Measurements from ENCODE around the gene PAAF1. TPM values are rescaled to one million over a fixed set of nuclear protein-coding genes. Genes with fewer than 3 reads are reported as not detected.
A peak's percentile ranks its signal among the peaks of the same experiment; 100 is the strongest.

PAAF1 gene
- total RNA-seq = 14.8 and 16.7 TPM in 2 replicates

GRCh38 chr11:73876424-73877310 is at the start of gene PAAF1, which contains the start of gene COA4:
PAAF1 (plus strand) TSS chr11:73876999; CDS start chr11:73877022, 23 bp downstream.
COA4 (minus strand) TSS chr11:73876846; CDS start chr11:73873378, 3,468 bp downstream.
- DNase-seq (ENCODE audit: extremely low read depth, low read depth, low spot score) = peak; percentile 72

GRCh38 chr11:73830261-73830660 is 46.5 kb upstream of the PAAF1 start:
- DNase-seq (ENCODE audit: extremely low read depth, low read depth, low spot score) = no peak

GRCh38 chr11:73833067-73833466 is 43.7 kb upstream of the PAAF1 start:
- DNase-seq (ENCODE audit: extremely low read depth, low read depth, low spot score) = no peak

- no peak for DNase-seq (ENCODE audit: extremely low read depth, low read depth, low spot score)
Observed at GRCh38 chr11:73838443-73839122, 38.2 kb upstream of the PAAF1 start.

GRCh38 chr11:73839123-73839457 is 37.7 kb upstream of the PAAF1 start:
- no peak for DNase-seq (ENCODE audit: extremely low read depth, low read depth, low spot score)

GRCh38 chr11:73851046-73851764 is 25.6 kb upstream of the PAAF1 start:
- no peak for DNase-seq (ENCODE audit: extremely low read depth, low read depth, low spot score)

- no peak for DNase-seq (ENCODE audit: extremely low read depth, low read depth, low spot score)
Observed at GRCh38 chr11:73852049-73852448, 24.8 kb upstream of the PAAF1 start.

- DNase-seq (ENCODE audit: extremely low read depth, low read depth, low spot score) = no peak
Observed at GRCh38 chr11:73854680-73855079, 22.1 kb upstream of the PAAF1 start.

GRCh38 chr11:73856031-73856567 is 20.7 kb upstream of the PAAF1 start:
- DNase-seq (ENCODE audit: extremely low read depth, low read depth, low spot score) = no peak

- no peak for DNase-seq (ENCODE audit: extremely low read depth, low read depth, low spot score)
Observed at GRCh38 chr11:73859671-73860070, 17.1 kb upstream of the PAAF1 start.

- DNase-seq (ENCODE audit: extremely low read depth, low read depth, low spot score) = no peak
Observed at GRCh38 chr11:73860202-73860601, 16.6 kb upstream of the PAAF1 start.

GRCh38 chr11:73862986-73863385 is 13.8 kb upstream of the PAAF1 start:
- DNase-seq (ENCODE audit: extremely low read depth, low read depth, low spot score) = no peak

- no peak for DNase-seq (ENCODE audit: extremely low read depth, low read depth, low spot score)
Observed at GRCh38 chr11:73866095-73866579, 10.7 kb upstream of the PAAF1 start.

GRCh38 chr11:73866586-73866996 is 10.2 kb upstream of the PAAF1 start:
- DNase-seq (ENCODE audit: extremely low read depth, low read depth, low spot score) = no peak

GRCh38 chr11:73869332-73869949 is 7.4 kb upstream of the PAAF1 start:
- no peak for DNase-seq (ENCODE audit: extremely low read depth, low read depth, low spot score)

GRCh38 chr11:73870261-73870660 is 6.5 kb upstream of the PAAF1 start:
- no peak for DNase-seq (ENCODE audit: extremely low read depth, low read depth, low spot score)

- DNase-seq (ENCODE audit: extremely low read depth, low read depth, low spot score) = no peak
Observed at GRCh38 chr11:73872749-73873357, 3.9 kb upstream of the PAAF1 start.

GRCh38 chr11:73875380-73875779 is 1.4 kb upstream of the PAAF1 start:
- DNase-seq (ENCODE audit: extremely low read depth, low read depth, low spot score) = no peak

- no peak for DNase-seq (ENCODE audit: extremely low read depth, low read depth, low spot score)
Observed at GRCh38 chr11:73875840-73876239, 959 bp upstream of the PAAF1 start.

GRCh38 chr11:73878771-73879170 is 2.0 kb downstream of the PAAF1 start:
- no peak for DNase-seq (ENCODE audit: extremely low read depth, low read depth, low spot score)

Data from glomerular endothelial cell (primary cell).